ENCODE results near the gene SIGMAR1. TPM values are rescaled to one million over a fixed set of nuclear protein-coding genes. Genes with fewer than 3 reads are reported as not detected.

SIGMAR1 gene
- total and polyA plus RNA-seq, 2 of the 4 experiments (the other 2 are of a cell fraction) = 44.6 to 88.9 TPM

GRCh38 chr9:34633166-34633565 is 4.4 kb downstream of the SIGMAR1 start:
- H3K4me1 ChIP-seq (ENCODE audit: control insufficient read depth, insufficient read depth, low read length) = peaks cover 6% of the 10 kb centered on the region
- WGBS, 2 experiments (ENCODE audit: extremely low coverage in 2 of 2, insufficient read length in 1 of 2) = 70% methylated on average over 3 of the region's 5 CpGs; no CpG with 5 or more reads in 1 of the 2 experiments
- H2AK5ac ChIP-seq (ENCODE audit: low read depth, low read length) = no peak overlapping the region
- ATAC-seq (ENCODE audit: low read depth) = no peak
- H3K27ac ChIP-seq (ENCODE audit: insufficient read depth, low read length) = no peak overlapping the region
- peaks cover 13 to 32% of the 10 kb centered on the region in 2 experiments for H3K79me1 ChIP-seq (ENCODE audit: low read depth in 1 of 2, low read length in 2 of 2)
- H3K9me3 ChIP-seq (ENCODE audit: control insufficient read depth, insufficient read depth, low read length) = no peaks in the 10 kb centered on the region
- H2AFZ ChIP-seq (replicated peaks; ENCODE audit: low read length, poor library complexity) = no peak overlapping the region
- no peak overlapping the region for H3K9ac ChIP-seq (ENCODE audit: low read depth, low read length)
- no peak overlapping the region for H3K4me3 ChIP-seq (ENCODE audit: insufficient read depth, low read depth, low read length)
- BruUV-seq (replicated peaks) = no TSS peak
- no peak overlapping the region for H3K18ac ChIP-seq (ENCODE audit: low read depth, low read length)
- no peak overlapping the region for H4K91ac ChIP-seq (ENCODE audit: insufficient read depth, low read depth, low read length)
- intact Hi-C loops (cut with micrococcal nuclease) (no loop called here), dilution Hi-C loops (cut with HindIII; ENCODE audit: low sequenced_read_pairs, unreplicated experiment) (no loop called here), in situ Hi-C loops (cut with MboI; ENCODE audit: low sequenced_read_pairs) (no loop called here)
- no peak overlapping the region for H2BK15ac ChIP-seq (ENCODE audit: low read depth, low read length)
- no peak for TF ChIP-seq SMC3 (IDR thresholded peaks at IDR 0.05; ENCODE audit: low read depth, low read length)
- TF ChIP-seq MAFK (IDR thresholded peaks at IDR 0.05; ENCODE audit: low read depth, low read length) = no peak
- no peak for TF ChIP-seq RCOR1 (IDR thresholded peaks at IDR 0.05; ENCODE audit: insufficient replicate concordance, low read length)
- no peak for TF ChIP-seq BHLHE40 (IDR thresholded peaks at IDR 0.05; ENCODE audit: low read depth, low read length)
- TF ChIP-seq FOS (IDR thresholded peaks at IDR 0.05; ENCODE audit: low read depth, low read length) = no peak
- no peak for TF ChIP-seq RFX5 (IDR thresholded peaks at IDR 0.05; ENCODE audit: low read depth, low read length)
- TF ChIP-seq NFE2L2 (IDR thresholded peaks at IDR 0.05; ENCODE audit: low read depth, low read length) = no peak
- TF ChIP-seq CTCF (conservative IDR thresholded peaks at IDR 0.05; ENCODE audit: low read depth, low read length) = no peak
- TF ChIP-seq CEBPB (IDR thresholded peaks at IDR 0.05; ENCODE audit: low read depth, low read length) = no peak
- TF ChIP-seq USF2 (IDR thresholded peaks at IDR 0.05; ENCODE audit: low read depth, low read length) = no peak
- TF ChIP-seq CHD1 (IDR thresholded peaks at IDR 0.05; ENCODE audit: low read depth, low read length) = no peak
- no peak for TF ChIP-seq MXI1 (IDR thresholded peaks at IDR 0.05; ENCODE audit: borderline replicate concordance, low read depth, low read length)
- no peak for TF ChIP-seq POLR2A (IDR thresholded peaks at IDR 0.05; ENCODE audit: low read depth, low read length)
- TF ChIP-seq ELK1 (IDR thresholded peaks at IDR 0.05; ENCODE audit: borderline replicate concordance, low read depth, low read length) = no peak
- no peak for TF ChIP-seq RAD21 (IDR thresholded peaks at IDR 0.05; ENCODE audit: low read length)
- CTCF ChIA-PET = interaction anchor here (0.6 to 1.7 kb wide), 6 partner anchors 13 to 375 kb away, joined by 3 to 16 read pairs (median 5); partner anchors contain the start of genes DCTN3, GALT and RPP25L
- H2BK5ac ChIP-seq (ENCODE audit: low read depth, low read length, poor library complexity, severe bottlenecking) = no peak overlapping the region
- no peak overlapping the region for H4K8ac ChIP-seq (ENCODE audit: low read depth in 2 of 2, low read length in 2 of 2)
- H2BK20ac ChIP-seq (ENCODE audit: low read depth, low read length) = no peak overlapping the region
- H3K27me3 ChIP-seq (ENCODE audit: control insufficient read depth, insufficient read depth, low read length) = peaks cover 30% of the 10 kb centered on the region
- H3K9me1 ChIP-seq (ENCODE audit: insufficient read depth, low read length) = peaks cover 12% of the 10 kb centered on the region; the same call in 1 of the 2 replicates
- H3K56ac ChIP-seq (ENCODE audit: extremely low read depth, insufficient read depth, low read length) = no peak overlapping the region
- H4K20me1 ChIP-seq (ENCODE audit: insufficient read depth, low read length) = peaks cover 9% of the 10 kb centered on the region; the same call in 1 of the 2 replicates
- H2BK120ac ChIP-seq (ENCODE audit: low read depth, low read length) = no peak overlapping the region
- DNase-seq = no peak
- no peak overlapping the region for H4K5ac ChIP-seq (ENCODE audit: low read depth, low read length)
- no peak overlapping the region for H3K4ac ChIP-seq (ENCODE audit: low read depth, low read length)
- H3K36me3 ChIP-seq (ENCODE audit: control insufficient read depth, insufficient read depth, low read length) = peaks cover 6% of the 10 kb centered on the region
- no peak overlapping the region for H3K4me2 ChIP-seq (ENCODE audit: low read depth, low read length)
- H3K14ac ChIP-seq (replicated peaks; ENCODE audit: low read depth, low read length) = no peak overlapping the region
- no peak overlapping the region for H2AK9ac ChIP-seq (replicated peaks; ENCODE audit: low read depth, low read length, poor library complexity)
- POLR2A ChIA-PET (ENCODE audit: unreplicated experiment) = no interaction called here
- no peak overlapping the region for H3K23ac ChIP-seq (ENCODE audit: low read depth, low read length)

Measured in IMR-90 (cell line).